PC-9 (cell line): ENCODE results near the gene ATCAY. TPM values are rescaled to one million over a fixed set of nuclear protein-coding genes. Genes with fewer than 3 reads are reported as not detected.

Source experiments
- BruUV-seq: library from RNA; stranded (reverse); fragments of 400-500 nt; replicated peaks from 2 replicates; lab custom pipeline; 2021; lab: Mats Ljungman, UMichigan
- CTCF ChIA-PET: fragments of 300-600 bp; sonication (Branson Sonifier 250); formaldehyde crosslinking; loops from one replicate; lab custom pipeline; 2022; ENCODE audit warnings: antibody characterized with exemption; lab: Charles Lee
- POLR2A ChIA-PET: fragments of 300-600 bp; sonication (Branson Sonifier 250); formaldehyde crosslinking; loops from one replicate; lab custom pipeline; 2022; ENCODE audit warnings: antibody characterized with exemption; ENCODE audit not compliant: unreplicated experiment; lab: Charles Lee
- DNase-seq, 2 experiments: peaks; one replicate each; pipeline versions ENCODE4 v3.0.0 to v3.0.0-alpha.2; 2015 to 2022; ENCODE audit warnings: mixed read lengths in 1 of 2
- H2AFZ ChIP-seq: fragments of 200-600 bp; sonication (generic); 2 replicates; pipeline ENCODE4 v1.8.1; 2017; ENCODE audit warnings: antibody characterized with exemption
- H3F3A ChIP-seq: fragments of 200-600 bp; sonication (generic); 2 replicates; pipeline ENCODE4 v1.8.1; 2017; ENCODE audit warnings: antibody characterized with exemption, mild to moderate bottlenecking, low read depth; ENCODE audit not compliant: insufficient read depth
- H3K27ac ChIP-seq: fragments of 200-600 bp; sonication (generic); 2 replicates; pipeline ENCODE4 v1.6.1; 2016; ENCODE audit warnings: mixed run types
- H3K27me3 ChIP-seq: fragments of 200-600 bp; sonication (generic); 2 replicates; pipeline ENCODE4 v1.6.1; 2016; ENCODE audit warnings: low read depth, mixed run types; ENCODE audit not compliant: insufficient read depth
- H3K36me3 ChIP-seq: fragments of 200-600 bp; sonication (generic); 2 replicates; pipeline ENCODE4 v1.6.1; 2016; ENCODE audit warnings: low read depth, mixed run types
- H3K4me1 ChIP-seq: fragments of 200-600 bp; sonication (generic); replicated peaks from 2 replicates; pipeline ENCODE4 v1.6.1; 2016; ENCODE audit warnings: mixed run types; ENCODE audit not compliant: insufficient read depth
- H3K4me2 ChIP-seq: fragments of 200-600 bp; sonication (generic); 2 replicates; pipeline ENCODE4 v1.6.1; 2017; ENCODE audit warnings: mixed run types
- H3K4me3 ChIP-seq: fragments of 200-600 bp; sonication (generic); 2 replicates; pipeline ENCODE4 v1.6.1; 2016; ENCODE audit warnings: mixed run types
- H3K79me2 ChIP-seq: fragments of 200-600 bp; sonication (generic); 2 replicates; pipeline ENCODE4 v1.6.1; 2017; ENCODE audit warnings: low read depth, mixed run types
- H3K9me2 ChIP-seq: fragments of 200-600 bp; sonication (generic); 2 replicates; pipeline ENCODE4 v1.8.1; 2017; ENCODE audit warnings: mild to moderate bottlenecking; ENCODE audit not compliant: insufficient read depth
- H3K9me3 ChIP-seq: fragments of 200-600 bp; sonication (generic); 2 replicates; pipeline ENCODE4 v1.8.1; 2016; ENCODE audit warnings: low read depth; ENCODE audit not compliant: insufficient read depth
- H4K20me1 ChIP-seq: fragments of 200-600 bp; sonication (generic); 2 replicates; pipeline ENCODE4 v1.8.1; 2017; ENCODE audit not compliant: insufficient read depth
- CTCF ChIP-seq: fragments of 200-600 bp; sonication (generic); conservative IDR thresholded peaks from 2 replicates; pipeline ENCODE4 v1.6.1; 2017; ENCODE audit warnings: mixed run types, antibody characterized with exemption, mild to moderate bottlenecking, moderate library complexity
- EZH2 ChIP-seq: fragments of 200-600 bp; sonication (generic); IDR thresholded peaks from 2 replicates; pipeline ENCODE4 v1.8.0; 2017; ENCODE audit warnings: antibody characterized with exemption, low read depth
- intact Hi-C: fragments of 100-400 bp; cut with micrococcal nuclease; formaldehyde crosslinking; loops from one replicate; pipeline ENCODE4 v1.10.0; 2022; ENCODE audit not compliant: unreplicated experiment
- total RNA-seq: library from RNA; stranded (reverse); gene quantifications from 2 replicates; pipeline ENCODE4 v1.2.3, GENCODE V29; 2021

Gene ATCAY
- total RNA-seq, 1 experiment from 2014 or later: not detected

GRCh38 chr19:3863648-3864047 is 16.8 kb upstream of the ATCAY start:
- no peaks in the 10 kb centered on the region for H4K20me1 ChIP-seq
- POLR2A ChIA-PET: no interaction called here
- H3K4me3 ChIP-seq: no peak overlapping the region
- H3F3A ChIP-seq: 0 out of 2 replicates have a peak, but pooled peaks cover 3% of the 10 kb centered on the region
- TF ChIP-seq CTCF (no peak), EZH2 (no peak)
- no peak for DNase-seq
- no peak overlapping the region for H3K27ac ChIP-seq
- intact Hi-C loops: no loop called here
- H3K9me3 ChIP-seq: no peaks in the 10 kb centered on the region
- BruUV-seq: no TSS peak
- no peak overlapping the region for H2AFZ ChIP-seq
- H3K4me1 ChIP-seq: no peaks in the 10 kb centered on the region
- no peaks in the 10 kb centered on the region for H3K36me3 ChIP-seq
- H3K9me2 ChIP-seq: no peaks in the 10 kb centered on the region
- no peak overlapping the region for H3K4me2 ChIP-seq
- H3K79me2 ChIP-seq: no peaks in the 10 kb centered on the region
- H3K27me3 ChIP-seq: peaks cover 70% of the 10 kb centered on the region
- CTCF ChIA-PET: no interaction called here

DNA sequence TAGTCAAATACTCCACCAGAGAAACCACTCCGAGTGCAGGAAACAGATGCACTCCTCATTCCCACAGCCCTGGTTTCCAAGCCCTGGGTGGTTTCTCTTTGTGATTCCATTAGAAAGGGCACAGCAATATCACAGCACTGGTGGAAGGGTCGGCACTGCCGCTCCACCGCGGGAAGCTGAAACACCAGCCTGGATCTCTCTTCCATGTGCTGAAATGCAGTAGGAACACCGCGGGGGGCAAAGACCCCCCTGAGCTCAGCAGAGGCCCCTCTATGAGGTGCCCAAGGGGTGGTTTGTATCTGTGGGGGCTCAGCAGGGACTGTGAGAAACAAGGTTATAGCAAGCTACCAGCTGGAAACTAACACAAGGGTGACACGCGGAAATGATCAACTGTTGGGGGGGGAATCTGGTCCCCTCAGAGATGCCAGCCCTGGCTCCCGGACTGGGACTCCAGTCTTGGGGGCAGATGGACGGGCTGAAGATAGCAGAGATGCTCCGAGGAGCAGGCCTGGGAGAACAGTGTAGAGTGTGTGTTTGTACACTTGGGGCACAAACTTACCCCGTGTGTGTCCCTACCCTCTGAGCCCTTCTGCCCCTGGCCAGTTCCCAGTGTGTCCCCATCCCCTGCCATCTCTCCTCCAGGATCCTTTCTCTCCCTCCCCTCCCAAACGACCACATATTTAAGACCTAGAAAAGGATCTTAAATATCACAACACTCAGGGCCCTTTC is 13.4 kb upstream of the ATCAY start:
- Histone ChIP-seq H3K27me3 (peaks cover 54% of the 10 kb centered on the region), H3K36me3 (no peaks in the 10 kb centered on the region), H3K4me2 (no peak overlapping the region), H3F3A (0 out of 2 replicates have a peak, but pooled peaks cover 3% of the 10 kb centered on the region), H3K4me1 (no peaks in the 10 kb centered on the region), H4K20me1 (no peaks in the 10 kb centered on the region), H3K9me3 (no peaks in the 10 kb centered on the region), H2AFZ (no peak overlapping the region), H3K9me2 (no peaks in the 10 kb centered on the region), H3K4me3 (no peak overlapping the region), H3K27ac (no peak overlapping the region), H3K79me2 (no peaks in the 10 kb centered on the region)
- CTCF ChIA-PET: no interaction called here
- DNase-seq: no peak
- TF ChIP-seq EZH2 (no peak), CTCF (no peak)
- intact Hi-C loops: no loop called here
- POLR2A ChIA-PET: no interaction called here
- BruUV-seq: no TSS peak

- H3K4me3 ChIP-seq: no peak overlapping the region
- no peak overlapping the region for H2AFZ ChIP-seq
- no peaks in the 10 kb centered on the region for H3K4me1 ChIP-seq
- H3K9me2 ChIP-seq: no peaks in the 10 kb centered on the region
- ChIA-PET CTCF (no interaction called here), POLR2A (no interaction called here)
- no peaks in the 10 kb centered on the region for H4K20me1 ChIP-seq
- no peaks in the 10 kb centered on the region for H3K79me2 ChIP-seq
- no TSS peak for BruUV-seq
- H3F3A ChIP-seq: 0 out of 2 replicates have a peak, but pooled peaks cover 3% of the 10 kb centered on the region
- no peak overlapping the region for H3K27ac ChIP-seq
- no peaks in the 10 kb centered on the region for H3K9me3 ChIP-seq
- DNase-seq: no peak
- no peaks in the 10 kb centered on the region for H3K36me3 ChIP-seq
- H3K4me2 ChIP-seq: no peak overlapping the region
- intact Hi-C loops: no loop called here
- no peak for TF ChIP-seq CTCF
- no peak for TF ChIP-seq EZH2
- peaks cover 50% of the 10 kb centered on the region for H3K27me3 ChIP-seq
Observed at GRCh38 chr19:3867971-3868769, 12.3 kb upstream of the ATCAY start.
